Omental fat pad (tissue), 4 donors: ENCODE results near the gene ARID5B. TPM values are rescaled to one million over a fixed set of nuclear protein-coding genes. Genes with fewer than 3 reads are reported as not detected.

ENCODE experiments used
- ATAC-seq: fragments of 150-250 bp; one replicate; pipeline ENCODE4 v1.9.1; 2016; ENCODE audit warnings: mild to moderate bottlenecking, moderate library complexity; ENCODE audit not compliant: low FRiP score
- DNase-seq: peaks from one replicate; pipeline ENCODE4 v3.0.0-alpha.2; 2019; ENCODE audit warnings: low spot score
- CTCF ChIP-seq, 3 donors: fragments of 450-650 bp; IDR thresholded peaks; one replicate each; pipeline ENCODE4 v1.5.1; 2016 to 2017; ENCODE audit warnings: antibody characterized with exemption in 3 of 3, mild to moderate bottlenecking in 3 of 3, moderate library complexity in 2 of 3
- total RNA-seq, 4 donors: library from RNA; depleted of rRNA; stranded (reverse); fragments of >200 nt; gene quantifications; one replicate each; pipeline ENCODE4 v1.1.0, GENCODE V29; 2016

Gene ARID5B
- total RNA-seq, 4 donors from 2014 or later = 57.5 to 163 (median 123) TPM

GRCh38 chr10:61960396-61961120 is 59.1 kb downstream of the ARID5B start:
- ATAC-seq = no peak
- no peak for TF ChIP-seq CTCF (IDR thresholded peaks at IDR 0.05)

GRCh38 chr10:61961278-61961677 is 59.8 kb downstream of the ARID5B start:
- no peak for TF ChIP-seq CTCF (IDR thresholded peaks at IDR 0.05)
- ATAC-seq (no peak), DNase-seq (no peak)

More at GRCh38 chr10:61960396-61961120, 59.1 kb downstream of the ARID5B start:
- DNase-seq = no peak

- DNase-seq (no peak), ATAC-seq (no peak)
- no peak for TF ChIP-seq CTCF (IDR thresholded peaks at IDR 0.05)
Observed at GRCh38 chr10:61962971-61963370, 61.5 kb downstream of the ARID5B start.

- DNase-seq (no peak), ATAC-seq (no peak)
- TF ChIP-seq CTCF (IDR thresholded peaks at IDR 0.05) = no peak
Observed at GRCh38 chr10:61963669-61964058, 62.2 kb downstream of the ARID5B start.

- TF ChIP-seq CTCF (IDR thresholded peaks at IDR 0.05) = no peak
- ATAC-seq (no peak), DNase-seq (no peak)
Observed at GRCh38 chr10:61964059-61964709, 62.7 kb downstream of the ARID5B start.

- DNase-seq (no peak), ATAC-seq (no peak)
- TF ChIP-seq CTCF (IDR thresholded peaks at IDR 0.05) = no peak
Observed at GRCh38 chr10:61964949-61965702, 63.6 kb downstream of the ARID5B start.
